Measurements from ENCODE around the gene GNAS-AS1.

The GNAS-AS1 gene

DNA sequence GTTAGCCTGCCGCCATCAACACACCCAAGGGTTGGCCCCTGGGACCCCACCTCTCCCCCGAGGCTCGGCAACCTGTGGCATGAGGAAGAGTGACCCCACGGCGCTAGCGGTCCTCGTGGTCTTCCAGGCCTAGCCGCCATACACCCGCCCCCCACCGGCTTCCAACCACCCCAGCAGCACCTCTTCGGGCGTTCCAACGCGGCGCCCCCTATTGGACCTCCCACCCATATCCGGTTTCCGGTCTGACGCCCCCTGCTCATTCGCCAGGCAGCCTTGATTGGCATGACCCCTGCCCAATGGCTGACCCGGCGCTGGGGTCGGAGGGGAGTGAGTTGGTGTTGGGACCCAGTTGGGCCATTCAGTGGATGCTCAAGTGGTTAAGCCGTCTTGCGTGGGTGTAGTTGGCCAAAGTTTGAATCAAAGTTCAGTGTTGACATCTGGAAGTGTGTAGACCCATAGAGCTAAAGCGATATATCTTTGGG is at the start of gene GNAS-AS1:
TSS of gene GNAS-AS1 (minus strand) at position 210 of the 482 bp plus-strand sequence.
- TF ChIP-seq, protein P1, sequence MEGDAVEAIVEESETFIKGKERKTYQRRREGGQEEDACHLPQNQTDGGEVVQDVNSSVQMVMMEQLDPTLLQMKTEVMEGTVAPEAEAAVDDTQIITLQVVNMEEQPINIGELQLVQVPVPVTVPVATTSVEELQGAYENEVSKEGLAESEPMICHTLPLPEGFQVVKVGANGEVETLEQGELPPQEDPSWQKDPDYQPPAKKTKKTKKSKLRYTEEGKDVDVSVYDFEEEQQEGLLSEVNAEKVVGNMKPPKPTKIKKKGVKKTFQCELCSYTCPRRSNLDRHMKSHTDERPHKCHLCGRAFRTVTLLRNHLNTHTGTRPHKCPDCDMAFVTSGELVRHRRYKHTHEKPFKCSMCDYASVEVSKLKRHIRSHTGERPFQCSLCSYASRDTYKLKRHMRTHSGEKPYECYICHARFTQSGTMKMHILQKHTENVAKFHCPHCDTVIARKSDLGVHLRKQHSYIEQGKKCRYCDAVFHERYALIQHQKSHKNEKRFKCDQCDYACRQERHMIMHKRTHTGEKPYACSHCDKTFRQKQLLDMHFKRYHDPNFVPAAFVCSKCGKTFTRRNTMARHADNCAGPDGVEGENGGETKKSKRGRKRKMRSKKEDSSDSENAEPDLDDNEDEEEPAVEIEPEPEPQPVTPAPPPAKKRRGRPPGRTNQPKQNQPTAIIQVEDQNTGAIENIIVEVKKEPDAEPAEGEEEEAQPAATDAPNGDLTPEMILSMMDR (conservative IDR thresholded peaks at IDR 0.05; ENCODE audit: control insufficient read depth, insufficient read depth, low read depth, low read length): no peak
- peak within 1 kb of the TSS; percentile 76 for H3K4me3 ChIP-seq (ENCODE audit: control insufficient read depth, low read depth, low read length)
- peak; percentile 89 for DNase-seq (ENCODE audit: low read depth)

DNA sequence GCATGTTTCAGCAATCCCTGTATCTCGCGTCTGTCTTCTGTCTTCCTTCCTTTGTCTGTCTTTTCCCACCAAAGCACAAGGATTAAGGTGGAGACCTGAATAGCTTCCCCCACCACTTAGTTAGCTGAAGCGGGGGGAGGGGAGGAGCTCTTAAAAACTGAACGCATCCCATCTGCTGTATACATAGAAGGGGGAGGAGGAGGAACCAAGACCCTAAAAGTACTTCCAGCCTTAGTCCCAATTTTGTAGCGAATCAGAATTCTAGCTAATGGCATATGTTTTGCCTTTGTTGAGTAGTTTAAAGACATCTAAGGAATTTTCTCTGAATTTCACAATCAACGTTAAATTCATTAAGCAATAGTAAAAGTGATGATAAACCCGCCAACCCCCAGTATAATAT is 49.7 kb upstream of the GNAS-AS1 start:
- TF ChIP-seq, protein P1 (conservative IDR thresholded peaks at IDR 0.05; ENCODE audit: control insufficient read depth, insufficient read depth, low read depth, low read length): no peak
- DNase-seq (ENCODE audit: low read depth): no peak
- no peak overlapping the region for H3K4me3 ChIP-seq (ENCODE audit: control insufficient read depth, low read depth, low read length)

DNA sequence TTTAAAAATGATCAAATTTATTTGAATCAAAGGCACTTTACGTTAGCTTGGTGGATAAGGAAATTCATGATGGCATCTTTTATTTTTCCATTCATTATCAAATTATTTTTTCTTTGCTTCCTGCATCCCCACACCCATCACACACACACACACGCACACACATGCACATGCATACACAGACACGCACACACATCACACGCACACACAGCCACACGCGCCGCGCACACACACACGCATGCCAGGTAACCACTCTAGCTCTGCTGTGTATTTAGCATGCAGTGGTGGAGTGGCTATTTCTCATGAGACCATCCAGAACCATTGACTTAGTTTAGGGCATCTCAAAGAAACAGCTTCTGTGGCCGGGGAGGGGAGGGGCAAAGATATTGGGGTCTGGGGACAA is 48.8 kb upstream of the GNAS-AS1 start:
- no peak overlapping the region for H3K4me3 ChIP-seq (ENCODE audit: control insufficient read depth, low read depth, low read length)
- no peak for DNase-seq (ENCODE audit: low read depth)
- TF ChIP-seq, protein P1 (conservative IDR thresholded peaks at IDR 0.05; ENCODE audit: control insufficient read depth, insufficient read depth, low read depth, low read length): no peak

DNA sequence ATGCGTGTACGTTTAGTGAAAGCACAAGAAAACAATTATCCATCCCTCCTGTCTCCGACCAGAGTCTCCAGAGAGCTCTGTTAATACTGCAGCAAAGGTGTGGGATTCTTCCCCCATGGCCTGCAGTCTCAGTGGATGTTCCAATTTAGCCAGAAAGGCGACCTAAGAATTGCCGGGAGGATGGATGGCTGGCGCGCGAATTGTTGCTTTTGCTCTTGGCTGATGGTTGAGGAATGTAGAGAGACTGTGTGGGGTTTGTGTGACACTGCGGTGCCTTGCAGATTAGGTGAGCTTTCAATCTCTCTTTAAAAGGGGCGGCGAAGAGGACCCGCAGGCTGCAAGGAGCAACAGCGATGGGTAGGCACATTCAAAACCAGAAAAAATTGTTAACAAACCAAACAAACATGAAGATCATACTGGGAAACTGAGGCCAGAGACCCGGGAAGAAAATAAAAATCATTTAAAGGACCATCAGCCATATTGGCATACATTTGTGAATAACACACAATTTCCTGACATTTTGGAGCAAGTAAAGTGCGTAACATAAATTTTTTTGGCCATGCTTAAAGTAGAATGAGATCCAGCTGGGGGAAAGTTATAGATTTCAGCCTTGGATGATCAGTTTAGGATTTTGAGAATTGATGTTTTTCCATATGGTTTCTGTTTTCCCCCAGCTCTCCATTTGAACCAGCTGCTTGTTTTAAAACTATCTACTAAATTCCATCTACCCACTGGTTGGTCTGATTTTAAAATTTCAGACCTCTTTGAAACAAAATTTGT is 48.1 kb upstream of the GNAS-AS1 start:
- TF ChIP-seq, protein P1 (conservative IDR thresholded peaks at IDR 0.05; ENCODE audit: control insufficient read depth, insufficient read depth, low read depth, low read length): no peak
- no peak overlapping the region for H3K4me3 ChIP-seq (ENCODE audit: control insufficient read depth, low read depth, low read length)
- DNase-seq (ENCODE audit: low read depth): no peak

DNA sequence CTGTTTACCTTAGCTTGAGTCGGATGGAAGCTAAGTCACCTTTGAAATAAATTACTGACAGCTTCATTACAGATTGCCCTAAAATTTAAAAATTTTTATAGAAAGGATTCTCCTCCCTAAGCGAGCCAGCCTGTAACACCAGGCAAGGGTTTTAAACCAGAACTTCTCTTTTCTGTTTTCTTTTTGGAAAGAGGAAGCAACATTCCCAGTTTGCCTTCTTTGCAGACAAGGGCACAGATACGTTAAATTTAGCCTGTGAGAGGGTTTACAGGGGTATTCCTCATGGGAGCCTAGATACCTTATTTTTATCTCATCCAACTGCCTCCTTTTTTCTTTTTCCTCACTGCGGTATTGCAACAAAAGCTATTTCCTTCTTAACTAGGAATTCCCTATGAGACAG is 46.8 kb upstream of the GNAS-AS1 start:
- no peak for DNase-seq (ENCODE audit: low read depth)
- TF ChIP-seq, protein P1 (conservative IDR thresholded peaks at IDR 0.05; ENCODE audit: control insufficient read depth, insufficient read depth, low read depth, low read length): no peak
- H3K4me3 ChIP-seq (ENCODE audit: control insufficient read depth, low read depth, low read length): no peak overlapping the region

DNA sequence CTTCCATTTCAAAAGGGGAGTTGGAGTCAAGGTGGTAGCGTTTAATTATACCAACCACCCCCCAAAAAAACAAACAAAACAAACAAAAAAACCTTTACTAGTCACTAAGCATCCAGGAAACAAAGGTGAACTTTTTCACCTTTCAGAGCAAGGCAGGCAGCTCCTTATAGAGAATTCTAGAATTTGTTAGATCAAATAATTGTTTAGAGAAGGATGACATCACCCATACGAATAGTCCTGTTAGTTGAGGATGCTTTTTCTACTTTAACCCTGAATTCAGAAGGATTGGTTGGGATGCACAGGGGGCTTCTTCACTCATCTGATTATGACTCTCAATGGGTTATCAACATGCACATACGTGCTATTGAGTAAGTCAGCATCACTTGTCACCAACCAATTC is 46.1 kb upstream of the GNAS-AS1 start:
- TF ChIP-seq, protein P1 (conservative IDR thresholded peaks at IDR 0.05; ENCODE audit: control insufficient read depth, insufficient read depth, low read depth, low read length): no peak
- no peak overlapping the region for H3K4me3 ChIP-seq (ENCODE audit: control insufficient read depth, low read depth, low read length)
- no peak for DNase-seq (ENCODE audit: low read depth)

Data from fibroblast of mammary gland (primary cell).